Stimulated activated naive CD8-positive, alpha-beta T cell treated with anti-CD3 and anti-CD28 coated beads, Interleukin-15, Interleukin-2, amounts not matched to agents 100 ng/mL and 50 ng/mL, for 24 hours (primary cell): ENCODE results near the gene LIG1.

Experiments
- H3K27ac Mint-ChIP-seq: one replicate; pipeline ENCODE4 v1.8.0; 2021; ENCODE audit warnings: mild to moderate bottlenecking, mixed read lengths
- H3K27me3 Mint-ChIP-seq: one replicate; pipeline ENCODE4 v1.8.0; 2021; ENCODE audit warnings: mixed read lengths
- H3K36me3 Mint-ChIP-seq: one replicate; pipeline ENCODE4 v1.8.0; 2021; ENCODE audit warnings: low read depth, mixed read lengths
- H3K4me1 Mint-ChIP-seq: one replicate; pipeline ENCODE4 v1.8.0; 2021; ENCODE audit warnings: low read depth, mixed read lengths
- H3K4me3 Mint-ChIP-seq: one replicate; pipeline ENCODE4 v1.8.0; 2021; ENCODE audit warnings: mild to moderate bottlenecking, mixed read lengths
- H3K9me3 Mint-ChIP-seq: one replicate; pipeline ENCODE4 v1.8.0; 2021; ENCODE audit warnings: mixed read lengths

Gene LIG1

GRCh38 chr19:48169939-48170803 is at the start of gene LIG1, which contains the start of gene ZSWIM9:
Gene LIG1, minus strand, starts transcription at chr19:48170344. Its CDS starts 4,778 bp downstream, at chr19:48165566.
Gene ZSWIM9, plus strand, starts transcription at chr19:48170680. Its CDS starts 1,123 bp downstream, at chr19:48171803.
- Mint-ChIP-seq H3K9me3 (no peaks in the 10 kb centered on the region), H3K36me3 (peaks cover 35% of the 10 kb centered on the region), H3K27ac (peak within 1 kb of the TSS; percentile 97), H3K4me3 (peak within 1 kb of the TSS; percentile 91), H3K27me3 (no peaks in the 10 kb centered on the region), H3K4me1 (peaks cover 21% of the 10 kb centered on the region)

- Mint-ChIP-seq H3K36me3 (peaks cover 55% of the 10 kb centered on the region), H3K27ac (no peak overlapping the region)
Observed at GRCh38 chr19:48218997-48219396, 48.9 kb upstream of the LIG1 start.

GRCh38 chr19:48216933-48217332 is 46.8 kb upstream of the LIG1 start:
- H3K4me1 Mint-ChIP-seq = peaks cover 8% of the 10 kb centered on the region
- H3K9me3 Mint-ChIP-seq = no peaks in the 10 kb centered on the region
- peaks cover 70% of the 10 kb centered on the region for H3K36me3 Mint-ChIP-seq
- no peak overlapping the region for H3K27ac Mint-ChIP-seq
- no peaks in the 10 kb centered on the region for H3K27me3 Mint-ChIP-seq
- H3K4me3 Mint-ChIP-seq = no peak overlapping the region

More at GRCh38 chr19:48218997-48219396, 48.9 kb upstream of the LIG1 start:
- Mint-ChIP-seq H3K9me3 (no peaks in the 10 kb centered on the region), H3K4me1 (peaks cover 8% of the 10 kb centered on the region), H3K27me3 (no peaks in the 10 kb centered on the region), H3K4me3 (no peak overlapping the region)

- Mint-ChIP-seq H3K27me3 (no peaks in the 10 kb centered on the region), H3K36me3 (peaks cover 74% of the 10 kb centered on the region), H3K4me3 (no peak overlapping the region), H3K9me3 (no peaks in the 10 kb centered on the region), H3K4me1 (peaks cover 13% of the 10 kb centered on the region), H3K27ac (no peak overlapping the region)
Observed at GRCh38 chr19:48213959-48214358, 43.8 kb upstream of the LIG1 start.

GRCh38 chr19:48210005-48210404 is 39.9 kb upstream of the LIG1 start:
- H3K4me3 Mint-ChIP-seq = no peak overlapping the region
- H3K36me3 Mint-ChIP-seq = peaks cover 59% of the 10 kb centered on the region
- H3K4me1 Mint-ChIP-seq = peaks cover 23% of the 10 kb centered on the region
- no peaks in the 10 kb centered on the region for H3K27me3 Mint-ChIP-seq
- H3K27ac Mint-ChIP-seq = no peak overlapping the region
- H3K9me3 Mint-ChIP-seq = no peaks in the 10 kb centered on the region

GRCh38 chr19:48206397-48207093 is 36.4 kb upstream of the LIG1 start:
- H3K27me3 Mint-ChIP-seq = no peaks in the 10 kb centered on the region
- H3K4me1 Mint-ChIP-seq = peaks cover 23% of the 10 kb centered on the region
- H3K4me3 Mint-ChIP-seq = peak overlapping the region; percentile 6
- peaks cover 35% of the 10 kb centered on the region for H3K36me3 Mint-ChIP-seq
- no peaks in the 10 kb centered on the region for H3K9me3 Mint-ChIP-seq
- H3K27ac Mint-ChIP-seq = peak overlapping the region; percentile 54

GRCh38 chr19:48203794-48204628 is 33.9 kb upstream of the LIG1 start:
- H3K27me3 Mint-ChIP-seq = no peaks in the 10 kb centered on the region
- no peaks in the 10 kb centered on the region for H3K9me3 Mint-ChIP-seq
- no peak overlapping the region for H3K27ac Mint-ChIP-seq
- peaks cover 19% of the 10 kb centered on the region for H3K36me3 Mint-ChIP-seq
- H3K4me1 Mint-ChIP-seq = peaks cover 19% of the 10 kb centered on the region
- H3K4me3 Mint-ChIP-seq = no peak overlapping the region

GRCh38 chr19:48203222-48203793 is 33.2 kb upstream of the LIG1 start:
- Mint-ChIP-seq H3K4me3 (no peak overlapping the region), H3K27ac (no peak overlapping the region), H3K4me1 (peaks cover 19% of the 10 kb centered on the region), H3K27me3 (no peaks in the 10 kb centered on the region), H3K36me3 (peaks cover 17% of the 10 kb centered on the region), H3K9me3 (no peaks in the 10 kb centered on the region)

GRCh38 chr19:48196933-48197665 is 27.0 kb upstream of the LIG1 start:
- H3K9me3 Mint-ChIP-seq = no peaks in the 10 kb centered on the region
- H3K27me3 Mint-ChIP-seq = no peaks in the 10 kb centered on the region
- H3K4me3 Mint-ChIP-seq = no peak overlapping the region
- no peaks in the 10 kb centered on the region for H3K4me1 Mint-ChIP-seq
- peak overlapping the region; percentile 26 for H3K27ac Mint-ChIP-seq
- no peaks in the 10 kb centered on the region for H3K36me3 Mint-ChIP-seq

- Mint-ChIP-seq H3K4me3 (no peak overlapping the region), H3K27ac (no peak overlapping the region), H3K9me3 (no peaks in the 10 kb centered on the region), H3K36me3 (no peaks in the 10 kb centered on the region), H3K27me3 (no peaks in the 10 kb centered on the region), H3K4me1 (no peaks in the 10 kb centered on the region)
Observed at GRCh38 chr19:48196321-48196763, 26.2 kb upstream of the LIG1 start.

- Mint-ChIP-seq H3K27ac (no peak overlapping the region), H3K27me3 (no peaks in the 10 kb centered on the region), H3K9me3 (no peaks in the 10 kb centered on the region), H3K36me3 (peaks cover 4% of the 10 kb centered on the region), H3K4me1 (no peaks in the 10 kb centered on the region), H3K4me3 (no peak overlapping the region)
Observed at GRCh38 chr19:48194844-48195830, 25.0 kb upstream of the LIG1 start.

GRCh38 chr19:48194041-48194843 is 24.1 kb upstream of the LIG1 start:
- no peaks in the 10 kb centered on the region for H3K4me1 Mint-ChIP-seq
- H3K9me3 Mint-ChIP-seq = no peaks in the 10 kb centered on the region
- H3K27me3 Mint-ChIP-seq = no peaks in the 10 kb centered on the region
- H3K4me3 Mint-ChIP-seq = no peak overlapping the region
- H3K27ac Mint-ChIP-seq = no peak overlapping the region
- peaks cover 8% of the 10 kb centered on the region for H3K36me3 Mint-ChIP-seq
